WTC11 (cell line): ENCODE results near the gene DHRS1. TPM values are rescaled to one million over a fixed set of nuclear protein-coding genes. Genes with fewer than 3 reads are reported as not detected.

ENCODE experiments used
- ATAC-seq: fragments of 200-7000 bp; cut with Tn5 transposase; 2 replicates; pipeline ENCODE4 v1.10.0; 2021; ENCODE audit warnings: mild to moderate bottlenecking, moderate library complexity
- CTCF ChIA-PET: fragments of 300-600 bp; sonication (Branson Sonifier 250); formaldehyde crosslinking; loops from one replicate; lab custom pipeline; 2021; ENCODE audit warnings: antibody characterized with exemption; lab: Charles Lee
- POLR2A ChIA-PET: fragments of 350-600 bp; sonication (Branson Sonifier 250); formaldehyde crosslinking; loops from one replicate; lab custom pipeline; 2021; ENCODE audit warnings: antibody characterized with exemption; lab: Charles Lee
- DNase-seq: peaks from one replicate; pipeline ENCODE4 v3.0.0; 2021; ENCODE audit warnings: low spot score
- H3K27ac Mint-ChIP-seq: 2 replicates; pipeline ENCODE4 v1.8.0; 2021; ENCODE audit warnings: mixed read lengths
- H3K27me3 Mint-ChIP-seq: 2 replicates; pipeline ENCODE4 v1.8.0; 2021; ENCODE audit warnings: low read depth, mild to moderate bottlenecking, moderate library complexity, mixed read lengths
- H3K36me3 Mint-ChIP-seq: 2 replicates; pipeline ENCODE4 v1.8.0; 2021; ENCODE audit warnings: mixed read lengths
- H3K4me1 Mint-ChIP-seq: 2 replicates; pipeline ENCODE4 v1.8.0; 2022; ENCODE audit warnings: mixed read lengths
- H3K4me3 Mint-ChIP-seq: 2 replicates; pipeline ENCODE4 v1.8.0; 2021; ENCODE audit warnings: mild to moderate bottlenecking, moderate library complexity, mixed read lengths
- H3K9me3 Mint-ChIP-seq: 2 replicates; pipeline ENCODE4 v1.8.0; 2021; ENCODE audit warnings: mixed read lengths
- CDX4 ChIP-seq: fragments of 250-450 bp; sonication (Bioruptor Pico); IDR thresholded peaks from 2 replicates; pipeline ENCODE4 v1.9.0; 2021; ENCODE audit warnings: moderate library complexity, mild to moderate bottlenecking, inconsistent platforms, borderline replicate concordance
- CREB1 ChIP-seq: sonication (generic); formaldehyde crosslinking; IDR thresholded peaks from 2 replicates; pipeline ENCODE4 v1.8.0; 2023; ENCODE audit warnings: mild to moderate bottlenecking, missing genetic modification reagents
- CTCF ChIP-seq: fragments of 200-600 bp; IDR thresholded peaks from 2 replicates; pipeline ENCODE4 v1.8.0; 2022; ENCODE audit warnings: antibody characterized with exemption
- ERG ChIP-seq: fragments of 250-450 bp; sonication (Bioruptor Pico); IDR thresholded peaks from 2 replicates; pipeline ENCODE4 v1.8.0; 2021; ENCODE audit warnings: mild to moderate bottlenecking
- ESRRA ChIP-seq: sonication (generic); formaldehyde crosslinking; IDR thresholded peaks from 2 replicates; pipeline ENCODE4 v1.8.1; 2022; ENCODE audit warnings: mild to moderate bottlenecking, missing genetic modification reagents, borderline replicate concordance
- ETV6 ChIP-seq: sonication (generic); formaldehyde crosslinking; IDR thresholded peaks from 2 replicates; pipeline ENCODE4 v1.8.1; 2022; ENCODE audit warnings: mild to moderate bottlenecking, missing genetic modification reagents
- FOXK1 ChIP-seq: sonication (generic); formaldehyde crosslinking; IDR thresholded peaks from 2 replicates; pipeline ENCODE4 v1.8.0; 2022; ENCODE audit warnings: mild to moderate bottlenecking, moderate library complexity, missing genetic modification reagents
- FOXP1 ChIP-seq: sonication (generic); formaldehyde crosslinking; IDR thresholded peaks from 2 replicates; pipeline ENCODE4 v1.8.0; 2022; ENCODE audit warnings: missing genetic modification reagents, mild to moderate bottlenecking, moderate library complexity, borderline replicate concordance
- GRHL2 ChIP-seq: fragments of 250-450 bp; sonication (Bioruptor Pico); IDR thresholded peaks from 2 replicates; pipeline ENCODE4 v1.8.0; 2022; ENCODE audit warnings: mild to moderate bottlenecking, moderate library complexity; ENCODE audit not compliant: insufficient replicate concordance, severe bottlenecking
- HMGXB4 ChIP-seq: sonication (generic); formaldehyde crosslinking; IDR thresholded peaks from 2 replicates; pipeline ENCODE4 v1.8.1; 2023; ENCODE audit warnings: mild to moderate bottlenecking, moderate library complexity, missing genetic modification reagents
- IRF2 ChIP-seq: sonication (generic); formaldehyde crosslinking; IDR thresholded peaks from 2 replicates; pipeline ENCODE4 v1.8.0; 2022; ENCODE audit warnings: low read depth, missing genetic modification reagents, borderline replicate concordance
- NFATC4 ChIP-seq: fragments of 250-450 bp; sonication (Bioruptor Pico); IDR thresholded peaks from 2 replicates; pipeline ENCODE4 v1.9.0; 2021; ENCODE audit warnings: mild to moderate bottlenecking
- PRRX2 ChIP-seq: fragments of 250-450 bp; sonication (Bioruptor Pico); IDR thresholded peaks from 2 replicates; pipeline ENCODE4 v1.8.0; 2021; ENCODE audit warnings: mild to moderate bottlenecking
- SMAD3 ChIP-seq: sonication (generic); formaldehyde crosslinking; IDR thresholded peaks from 2 replicates; pipeline ENCODE4 v1.8.0; 2022; ENCODE audit warnings: missing genetic modification reagents, mild to moderate bottlenecking, borderline replicate concordance
- ZBTB43 ChIP-seq: sonication (generic); formaldehyde crosslinking; IDR thresholded peaks from 2 replicates; pipeline ENCODE4 v1.8.1; 2023; ENCODE audit warnings: mild to moderate bottlenecking, missing genetic modification reagents
- ZNF121 ChIP-seq: sonication (generic); formaldehyde crosslinking; IDR thresholded peaks from 2 replicates; pipeline ENCODE4 v1.8.0; 2023; ENCODE audit warnings: missing genetic modification reagents
- ZNF263 ChIP-seq: sonication (generic); formaldehyde crosslinking; IDR thresholded peaks from 2 replicates; pipeline ENCODE4 v1.8.1; 2022; ENCODE audit warnings: low read depth, mild to moderate bottlenecking, moderate library complexity, missing genetic modification reagents
- total RNA-seq: library from RNA; stranded (reverse); gene quantifications from 3 replicates; pipeline ENCODE4 v1.2.3, GENCODE V29; 2021
- TF ChIP-seq, protein P1 (sequence below): sonication (generic); formaldehyde crosslinking; conservative IDR thresholded peaks from 2 replicates; pipeline ENCODE4 v1.8.1; 2023; ENCODE audit warnings: mild to moderate bottlenecking, low read depth, missing genetic modification reagents, moderate library complexity
- TF ChIP-seq, protein P2 (sequence below): sonication (generic); formaldehyde crosslinking; IDR thresholded peaks from 2 replicates; pipeline ENCODE4 v1.8.1; 2022; ENCODE audit warnings: mild to moderate bottlenecking, missing genetic modification reagents, moderate library complexity, borderline replicate concordance
- TF ChIP-seq, protein P3 (sequence below): sonication (generic); formaldehyde crosslinking; IDR thresholded peaks from 2 replicates; pipeline ENCODE4 v1.8.1; 2022; ENCODE audit warnings: mild to moderate bottlenecking, moderate library complexity, missing genetic modification reagents
- TF ChIP-seq, protein P4 (sequence below): sonication (generic); formaldehyde crosslinking; conservative IDR thresholded peaks from 2 replicates; pipeline ENCODE4 v1.8.1; 2022; ENCODE audit warnings: mild to moderate bottlenecking, missing genetic modification reagents
- TF ChIP-seq, protein P5 (sequence below): fragments of 250-450 bp; sonication (Bioruptor Pico); IDR thresholded peaks from 2 replicates; pipeline ENCODE4 v1.9.0; 2021; ENCODE audit warnings: mild to moderate bottlenecking

DHRS1 gene
- total RNA-seq, 1 experiment from 2014 or later = 13.9 TPM

DNA sequence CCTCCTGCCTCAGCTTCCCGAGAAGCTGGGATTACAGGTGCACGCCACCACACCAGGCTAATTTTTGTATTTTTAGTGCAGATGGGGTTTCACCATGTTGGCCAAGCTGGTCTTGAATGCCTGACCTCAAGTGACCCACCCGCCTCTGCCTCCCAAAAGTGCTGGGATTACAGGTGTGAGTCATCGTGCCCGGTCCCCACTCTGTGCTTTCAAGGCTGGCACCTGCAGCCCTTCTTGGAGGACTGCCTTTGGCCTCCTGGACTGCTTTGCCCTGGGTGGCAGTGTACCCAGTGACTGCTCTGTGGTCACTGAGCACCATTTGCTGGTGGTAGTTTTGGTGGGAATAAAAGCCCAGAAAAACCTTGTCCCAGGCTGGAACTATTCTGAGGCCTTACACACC, 12.6 kb downstream of the DHRS1 start (continued):
- no peak for TF ChIP-seq ZBTB43

- POLR2A ChIA-PET = no interaction called here
- no peaks in the 10 kb centered on the region for H3K27me3 Mint-ChIP-seq
- no peak for ATAC-seq
These were observed 14.2 kb downstream of the DHRS1 start for GRCh38 chr14:24285351-24285750.

DNA sequence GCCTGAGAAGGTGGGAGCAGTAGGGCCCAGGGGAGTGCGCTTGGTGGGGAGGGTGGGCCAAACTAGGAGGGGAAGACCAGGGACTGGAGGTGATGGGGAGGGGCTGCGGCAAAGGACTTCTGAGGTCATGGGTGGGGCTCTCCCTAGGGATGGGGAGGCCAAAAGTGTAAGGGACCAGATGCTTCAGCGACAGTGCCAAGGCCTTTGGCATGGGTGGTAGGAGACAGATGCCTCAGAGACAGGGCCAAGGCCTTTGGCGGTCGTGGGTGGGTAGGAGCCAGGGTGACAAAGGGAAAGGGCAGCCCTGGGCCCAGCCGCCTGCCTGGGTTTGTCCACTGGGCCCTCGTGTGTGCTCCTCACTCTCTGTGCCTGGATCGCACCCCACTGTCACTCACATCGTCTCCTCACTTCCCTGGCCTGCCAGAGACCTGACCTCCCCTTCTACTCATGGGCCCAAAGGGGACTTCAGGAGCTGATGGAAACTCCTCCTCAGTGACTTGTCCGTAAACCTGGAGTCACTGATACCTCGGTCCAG, 15.0 kb downstream of the DHRS1 start:
- H3K36me3 Mint-ChIP-seq = no peaks in the 10 kb centered on the region
- H3K27me3 Mint-ChIP-seq = no peaks in the 10 kb centered on the region
- no peaks in the 10 kb centered on the region for H3K4me1 Mint-ChIP-seq
- H3K4me3 Mint-ChIP-seq = no peak overlapping the region
- ATAC-seq (no peak), DNase-seq (no peak)
- CTCF ChIA-PET = interaction anchor here (1.3 to 1.8 kb wide), 3 partner anchors 9 to 14 kb away, joined by 5 to 7 read pairs (median 6); partner anchors contain the start of gene RABGGTA
- no peak overlapping the region; the same call in 1 of the 2 replicates for H3K27ac Mint-ChIP-seq
- H3K9me3 Mint-ChIP-seq = no peaks in the 10 kb centered on the region
- POLR2A ChIA-PET = no interaction called here
- TF ChIP-seq HMGXB4 (no peak), ESRRA (CRISPR knock-in tag) (no peak), ERG (CRISPR knock-in tag) (no peak)
- TF ChIP-seq, protein P1, sequence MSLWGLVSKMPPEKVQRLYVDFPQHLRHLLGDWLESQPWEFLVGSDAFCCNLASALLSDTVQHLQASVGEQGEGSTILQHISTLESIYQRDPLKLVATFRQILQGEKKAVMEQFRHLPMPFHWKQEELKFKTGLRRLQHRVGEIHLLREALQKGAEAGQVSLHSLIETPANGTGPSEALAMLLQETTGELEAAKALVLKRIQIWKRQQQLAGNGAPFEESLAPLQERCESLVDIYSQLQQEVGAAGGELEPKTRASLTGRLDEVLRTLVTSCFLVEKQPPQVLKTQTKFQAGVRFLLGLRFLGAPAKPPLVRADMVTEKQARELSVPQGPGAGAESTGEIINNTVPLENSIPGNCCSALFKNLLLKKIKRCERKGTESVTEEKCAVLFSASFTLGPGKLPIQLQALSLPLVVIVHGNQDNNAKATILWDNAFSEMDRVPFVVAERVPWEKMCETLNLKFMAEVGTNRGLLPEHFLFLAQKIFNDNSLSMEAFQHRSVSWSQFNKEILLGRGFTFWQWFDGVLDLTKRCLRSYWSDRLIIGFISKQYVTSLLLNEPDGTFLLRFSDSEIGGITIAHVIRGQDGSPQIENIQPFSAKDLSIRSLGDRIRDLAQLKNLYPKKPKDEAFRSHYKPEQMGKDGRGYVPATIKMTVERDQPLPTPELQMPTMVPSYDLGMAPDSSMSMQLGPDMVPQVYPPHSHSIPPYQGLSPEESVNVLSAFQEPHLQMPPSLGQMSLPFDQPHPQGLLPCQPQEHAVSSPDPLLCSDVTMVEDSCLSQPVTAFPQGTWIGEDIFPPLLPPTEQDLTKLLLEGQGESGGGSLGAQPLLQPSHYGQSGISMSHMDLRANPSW (CRISPR knock-in tag) = no peak
- TF ChIP-seq, protein P2, sequence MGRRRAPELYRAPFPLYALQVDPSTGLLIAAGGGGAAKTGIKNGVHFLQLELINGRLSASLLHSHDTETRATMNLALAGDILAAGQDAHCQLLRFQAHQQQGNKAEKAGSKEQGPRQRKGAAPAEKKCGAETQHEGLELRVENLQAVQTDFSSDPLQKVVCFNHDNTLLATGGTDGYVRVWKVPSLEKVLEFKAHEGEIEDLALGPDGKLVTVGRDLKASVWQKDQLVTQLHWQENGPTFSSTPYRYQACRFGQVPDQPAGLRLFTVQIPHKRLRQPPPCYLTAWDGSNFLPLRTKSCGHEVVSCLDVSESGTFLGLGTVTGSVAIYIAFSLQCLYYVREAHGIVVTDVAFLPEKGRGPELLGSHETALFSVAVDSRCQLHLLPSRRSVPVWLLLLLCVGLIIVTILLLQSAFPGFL (CRISPR knock-in tag) = no peak
- TF ChIP-seq, protein P3, sequence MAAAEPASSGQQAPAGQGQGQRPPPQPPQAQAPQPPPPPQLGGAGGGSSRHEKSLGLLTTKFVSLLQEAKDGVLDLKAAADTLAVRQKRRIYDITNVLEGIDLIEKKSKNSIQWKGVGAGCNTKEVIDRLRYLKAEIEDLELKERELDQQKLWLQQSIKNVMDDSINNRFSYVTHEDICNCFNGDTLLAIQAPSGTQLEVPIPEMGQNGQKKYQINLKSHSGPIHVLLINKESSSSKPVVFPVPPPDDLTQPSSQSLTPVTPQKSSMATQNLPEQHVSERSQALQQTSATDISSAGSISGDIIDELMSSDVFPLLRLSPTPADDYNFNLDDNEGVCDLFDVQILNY = no peak

More at GRCh38 chr14:24285351-24285750, 14.2 kb downstream of the DHRS1 start:
- TF ChIP-seq ZNF121 (CRISPR knock-in tag) (no peak), GRHL2 (no peak), CREB1 (CRISPR knock-in tag) (no peak), ZNF263 (no peak), IRF2 (CRISPR knock-in tag) (no peak), FOXP1 (no peak), FOXK1 (CRISPR knock-in tag) (no peak), SMAD3 (CRISPR knock-in tag) (no peak), ETV6 (CRISPR knock-in tag) (no peak), CDX4 (CRISPR knock-in tag) (no peak), NFATC4 (no peak), CTCF (no peak), PRRX2 (CRISPR knock-in tag) (no peak)
- TF ChIP-seq, protein P4, sequence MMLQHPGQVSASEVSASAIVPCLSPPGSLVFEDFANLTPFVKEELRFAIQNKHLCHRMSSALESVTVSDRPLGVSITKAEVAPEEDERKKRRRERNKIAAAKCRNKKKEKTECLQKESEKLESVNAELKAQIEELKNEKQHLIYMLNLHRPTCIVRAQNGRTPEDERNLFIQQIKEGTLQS (CRISPR knock-in tag) = no peak
- TF ChIP-seq, protein P5, sequence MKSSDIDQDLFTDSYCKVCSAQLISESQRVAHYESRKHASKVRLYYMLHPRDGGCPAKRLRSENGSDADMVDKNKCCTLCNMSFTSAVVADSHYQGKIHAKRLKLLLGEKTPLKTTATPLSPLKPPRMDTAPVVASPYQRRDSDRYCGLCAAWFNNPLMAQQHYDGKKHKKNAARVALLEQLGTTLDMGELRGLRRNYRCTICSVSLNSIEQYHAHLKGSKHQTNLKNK (CRISPR knock-in tag) = no peak
- TF ChIP-seq, all 79 proteins: peak for 0
- Mint-ChIP-seq H3K4me3 (no peak overlapping the region), H3K9me3 (no peaks in the 10 kb centered on the region), H3K27ac (no peak overlapping the region), H3K4me1 (no peaks in the 10 kb centered on the region), H3K36me3 (no peaks in the 10 kb centered on the region)
- DNase-seq = no peak
- CTCF ChIA-PET = interaction anchor here (0.7 to 1.8 kb wide), 2 partner anchors 12 to 121 kb away, joined by 3 to 7 read pairs; no protein-coding TSS in a partner anchor
